ENCODE measurements around the gene HASPIN. TPM values are rescaled to one million over a fixed set of nuclear protein-coding genes. Genes with fewer than 3 reads are reported as not detected.

The HASPIN gene
- total and polyA plus RNA-seq, 11 donors = 0.15 to 2.1 (median 0.32) TPM; not detected in 1

GRCh38 chr17:3692346-3692745, 31.4 kb upstream of the HASPIN start:
- TF ChIP-seq POLR2A (IDR thresholded peaks at IDR 0.05) (no peak), CTCF (IDR thresholded peaks at IDR 0.05) (peak in 1 of 12 donors; percentile 21)
- WGBS, 4 donors = 82 to 89% (median 85%) methylated on average over 9 of the region's 9 CpGs
- H3K36me3 ChIP-seq = no peaks in the 10 kb centered on the region
- intact Hi-C loops (cut with DNase I) = no loop called here
- ATAC-seq = no peak
- no peak overlapping the region for H3K27ac ChIP-seq
- H3K9me3 ChIP-seq = no peaks in the 10 kb centered on the region
- no peak overlapping the region for H3K4me3 ChIP-seq
- peaks cover 0 to 23% (median 8%) of the 10 kb centered on the region in 12 donors for H3K4me1 ChIP-seq
- H3K27me3 ChIP-seq = peaks cover 0 to 40% (median 10%) of the 10 kb centered on the region in 9 donors
- DNase-seq = peak in 1 of 5 donors; percentile 27

DNA sequence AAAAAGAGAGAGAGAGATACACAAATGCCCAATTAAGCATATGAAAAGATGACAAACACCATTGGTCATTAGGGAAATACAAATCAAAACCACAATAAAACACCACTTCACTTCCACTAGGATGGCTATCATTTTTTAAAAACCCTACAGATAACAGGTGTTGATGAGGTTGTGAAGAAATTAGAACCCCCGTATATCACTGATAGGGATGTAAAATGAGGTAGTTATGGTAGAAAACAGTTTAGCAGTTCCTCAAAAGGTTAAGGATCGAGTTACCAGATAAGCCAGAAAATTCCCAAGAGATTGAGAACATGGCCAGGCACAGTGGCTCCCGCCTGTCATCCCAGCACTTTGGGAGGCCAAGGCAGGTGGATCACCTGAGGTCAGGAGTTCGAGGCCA, 30.6 kb upstream of the HASPIN start:
- Histone ChIP-seq H3K9me3 (peaks cover 0 to 5% (median 0%) of the 10 kb centered on the region in 12 donors), H3K27me3 (peaks cover 0 to 40% (median 10%) of the 10 kb centered on the region in 9 donors), H3K4me3 (no peak overlapping the region), H3K27ac (no peak overlapping the region), H3K36me3 (no peaks in the 10 kb centered on the region), H3K4me1 (peaks cover 0 to 23% (median 8%) of the 10 kb centered on the region in 12 donors)
- no peak for TF ChIP-seq CTCF (IDR thresholded peaks at IDR 0.05)
- no peak for TF ChIP-seq POLR2A (IDR thresholded peaks at IDR 0.05)
- intact Hi-C loops (cut with DNase I) = no loop called here
- ATAC-seq = no peak
- 53 to 62% (median 59%) methylated on average over 4 of the region's 4 CpGs for WGBS, 4 donors
- DNase-seq = no peak

DNA sequence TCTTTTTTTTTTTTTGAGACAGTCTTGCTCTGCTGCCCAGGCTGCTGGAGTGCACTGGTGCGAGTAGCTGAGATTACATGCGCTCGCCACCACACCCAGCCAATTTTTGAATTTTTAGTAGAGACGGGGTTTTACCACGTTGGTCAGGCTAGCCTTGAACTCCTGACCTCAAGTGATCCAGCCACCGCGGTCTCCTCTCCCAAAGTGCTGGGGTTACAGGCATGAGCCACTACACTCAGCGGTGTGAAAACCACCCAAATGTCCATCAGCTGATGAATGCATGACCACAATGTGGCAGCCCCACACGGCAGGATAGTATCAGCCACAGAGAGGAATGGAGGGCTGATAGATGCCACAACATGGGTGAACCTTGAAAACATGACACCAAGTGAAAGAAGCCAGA, 29.9 kb upstream of the HASPIN start:
- Histone ChIP-seq H3K27me3 (peaks cover 0 to 40% (median 10%) of the 10 kb centered on the region in 9 donors), H3K27ac (no peak overlapping the region), H3K36me3 (no peaks in the 10 kb centered on the region), H3K9me3 (peaks cover 0 to 9% (median 0%) of the 10 kb centered on the region in 12 donors), H3K4me3 (no peak overlapping the region), H3K4me1 (peaks cover 0 to 23% (median 8%) of the 10 kb centered on the region in 12 donors)
- WGBS, 4 donors = 78 to 87% (median 79%) methylated on average over 9 of the region's 9 CpGs
- ATAC-seq (no peak), DNase-seq (no peak)
- intact Hi-C loops (cut with DNase I) = no loop called here
- TF ChIP-seq CTCF (IDR thresholded peaks at IDR 0.05) = no peak
- no peak for TF ChIP-seq POLR2A (IDR thresholded peaks at IDR 0.05)

DNA sequence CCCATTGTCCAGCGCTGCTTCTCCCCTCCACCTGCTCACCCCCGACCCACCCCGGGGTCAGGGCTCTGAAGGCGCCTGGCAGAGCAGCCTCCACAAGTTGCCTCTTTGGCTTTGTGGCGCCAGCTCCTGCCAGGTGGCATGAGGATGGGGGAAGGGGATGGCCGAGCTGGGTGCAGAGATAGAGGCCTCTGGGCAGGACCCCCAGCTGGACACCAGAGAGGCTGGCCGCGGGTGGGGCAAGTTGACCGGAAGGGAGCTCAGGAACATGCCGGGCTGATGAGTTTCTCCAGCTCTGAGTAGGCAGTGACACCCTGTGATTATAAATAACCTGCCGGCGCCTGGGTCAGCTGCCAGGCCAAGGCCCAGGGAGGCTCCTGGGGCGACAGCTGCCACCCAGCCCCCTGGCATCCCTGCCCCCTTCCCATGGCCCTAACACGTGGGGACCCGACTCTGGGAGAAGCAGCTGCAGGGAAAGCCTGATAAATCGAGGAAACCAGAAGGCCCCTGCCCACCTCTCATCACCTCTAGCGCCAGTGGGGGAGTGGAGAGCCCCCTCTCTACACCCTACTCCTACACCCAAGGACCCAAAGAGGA, 28.5 kb upstream of the HASPIN start:
- H3K4me3 ChIP-seq = peak overlapping the region; percentile 24 to 68 (median 52)
- H3K27ac ChIP-seq = peak overlapping the region in 11 of 12 donors; percentile 41 to 83 (median 75)
- WGBS, 4 donors = 6 to 15% (median 7%) methylated on average over 5 to 17 of the region's 17 CpGs
- H3K9me3 ChIP-seq = peaks cover 0 to 9% (median 0%) of the 10 kb centered on the region in 12 donors
- no peaks in the 10 kb centered on the region for H3K36me3 ChIP-seq
- intact Hi-C loops (cut with DNase I) = no loop called here
- ATAC-seq (peak; percentile 75 to 90 (median 86)), DNase-seq (peak in 4 of 5 donors; percentile 58 to 72 (median 64))
- no peak for TF ChIP-seq POLR2A (IDR thresholded peaks at IDR 0.05)
- no peak for TF ChIP-seq CTCF (IDR thresholded peaks at IDR 0.05)
- H3K27me3 ChIP-seq = peaks cover 0 to 40% (median 10%) of the 10 kb centered on the region in 9 donors
- peaks cover 0 to 23% (median 8%) of the 10 kb centered on the region in 12 donors for H3K4me1 ChIP-seq

Data from heart left ventricle (tissue), 16 donors.